GM19452 (cell line): Measurements from ENCODE around the gene PTAFR.

Source experiments
- ATAC-seq: cut with Tn5 transposase; IDR thresholded peaks from one replicate; pipeline ENCODE4 v1.9.1; 2021; ENCODE audit not compliant: unreplicated experiment

The PTAFR gene

GRCh38 chr1:28178690-28179485, 2.4 kb upstream of the PTAFR start:
- no peak for ATAC-seq

GRCh38 chr1:28175955-28176485, 470 bp downstream of the PTAFR start:
- ATAC-seq, result no peak

GRCh38 chr1:28173980-28174297, 2.6 kb downstream of the PTAFR start:
- ATAC-seq, result no peak

- ATAC-seq, result no peak
Measured at GRCh38 chr1:28173151-28173979, 3.1 kb downstream of the PTAFR start.

- peak; percentile 69 for ATAC-seq
Measured at GRCh38 chr1:28172713-28173150, 3.8 kb downstream of the PTAFR start.

- no peak for ATAC-seq
Measured at GRCh38 chr1:28171246-28171645, 5.2 kb downstream of the PTAFR start.

- ATAC-seq, result no peak
Measured at GRCh38 chr1:28170001-28170596, 6.4 kb downstream of the PTAFR start.

GRCh38 chr1:28163496-28164161, 12.9 kb downstream of the PTAFR start:
- ATAC-seq, result no peak

GRCh38 chr1:28162151-28162550, 14.3 kb downstream of the PTAFR start:
- no peak for ATAC-seq

- no peak for ATAC-seq
Measured at GRCh38 chr1:28161751-28162150, 14.7 kb downstream of the PTAFR start.

GRCh38 chr1:28160782-28161266, 15.7 kb downstream of the PTAFR start:
- ATAC-seq, result no peak

- no peak for ATAC-seq
Measured at GRCh38 chr1:28159680-28160079, 16.8 kb downstream of the PTAFR start.

GRCh38 chr1:28159243-28159642, 17.2 kb downstream of the PTAFR start:
- ATAC-seq, result no peak

GRCh38 chr1:28157894-28158293, 18.6 kb downstream of the PTAFR start:
- no peak for ATAC-seq

- no peak for ATAC-seq
Measured at GRCh38 chr1:28156821-28157220, 19.7 kb downstream of the PTAFR start.

GRCh38 chr1:28155628-28156027, 20.9 kb downstream of the PTAFR start:
- ATAC-seq, result no peak

- no peak for ATAC-seq
Measured at GRCh38 chr1:28154078-28154594, 22.4 kb downstream of the PTAFR start.

GRCh38 chr1:28150125-28150780, 26.2 kb downstream of the PTAFR start:
- no peak for ATAC-seq

GRCh38 chr1:28148880-28149195, 27.7 kb downstream of the PTAFR start:
- ATAC-seq, result no peak
